CD4-positive, alpha-beta T cell treated with Interleukin-4 for 4 hours (primary cell): ENCODE measurements around the gene OR51L1.
"Not testable (repeated sequence)": the region's sequence is repeated elsewhere in the genome, so short reads cannot be mapped to it uniquely, and the experiment has no call there.

ENCODE experiments used
- DNase-seq: peaks from one replicate; pipeline ENCODE4 v3.0.0-alpha.2; 2020

OR51L1 gene

GRCh38 chr11:4994551-4994950, at the start of gene OR51L1:
Gene OR51L1, plus strand, starts transcription at chr11:4994851. Its CDS starts 4,132 bp downstream, at chr11:4998983.
- DNase-seq, result no peak

GRCh38 chr11:4947505-4947904, 47.1 kb upstream of the OR51L1 start, which contains the start of gene OR51A4:
Gene OR51A4, minus strand, starts transcription at chr11:4947605. Its CDS starts 505 bp downstream, at chr11:4947100.
- no peak for DNase-seq

- DNase-seq, result not testable (repeated sequence)
Measured at GRCh38 chr11:4955613-4956012, 39.0 kb upstream of the OR51L1 start, which contains the start of gene OR51A2. Gene OR51A2, minus strand, starts transcription at chr11:4955713. Its CDS starts 0 bp downstream, at chr11:4955713.

GRCh38 chr11:4957396-4957795, 37.3 kb upstream of the OR51L1 start:
- no peak for DNase-seq

- DNase-seq, result no peak
Measured at GRCh38 chr11:4960877-4961276, 33.8 kb upstream of the OR51L1 start.

GRCh38 chr11:4962816-4963215, 31.8 kb upstream of the OR51L1 start:
- DNase-seq, result no peak

- DNase-seq, result no peak
Measured at GRCh38 chr11:4975436-4975835, 19.2 kb upstream of the OR51L1 start.

GRCh38 chr11:4979036-4979435, 15.6 kb upstream of the OR51L1 start:
- DNase-seq, result no peak

- DNase-seq, result no peak
Measured at GRCh38 chr11:4982678-4983077, 12.0 kb upstream of the OR51L1 start.

- DNase-seq, result no peak
Measured at GRCh38 chr11:4983841-4984240, 10.8 kb upstream of the OR51L1 start.

- no peak for DNase-seq
Measured at GRCh38 chr11:4991060-4991459, 3.6 kb upstream of the OR51L1 start.

GRCh38 chr11:5004424-5005274, 10.0 kb downstream of the OR51L1 start:
- DNase-seq, result no peak

GRCh38 chr11:5007561-5007960, 12.9 kb downstream of the OR51L1 start:
- no peak for DNase-seq

GRCh38 chr11:5011254-5011653, 16.6 kb downstream of the OR51L1 start:
- no peak for DNase-seq

- DNase-seq, result no peak
Measured at GRCh38 chr11:5013012-5013411, 18.4 kb downstream of the OR51L1 start.

GRCh38 chr11:5021996-5022395, 27.3 kb downstream of the OR51L1 start:
- DNase-seq, result no peak

- DNase-seq, result no peak
Measured at GRCh38 chr11:5036669-5037068, 42.0 kb downstream of the OR51L1 start.

GRCh38 chr11:5037926-5038325, 43.3 kb downstream of the OR51L1 start:
- DNase-seq, result no peak

- DNase-seq, result no peak
Measured at GRCh38 chr11:5038341-5038740, 43.7 kb downstream of the OR51L1 start.

GRCh38 chr11:5040876-5041275, 46.2 kb downstream of the OR51L1 start:
- no peak for DNase-seq

GRCh38 chr11:5042091-5042490, 47.4 kb downstream of the OR51L1 start:
- no peak for DNase-seq

GRCh38 chr11:5043380-5043779, 48.7 kb downstream of the OR51L1 start:
- DNase-seq, result no peak

GRCh38 chr11:5046226-5046625, 51.6 kb downstream of the OR51L1 start, which contains the start of gene OR52J3:
Gene OR52J3, plus strand, starts transcription at chr11:5046526. Its CDS starts 0 bp downstream, at chr11:5046526.
- no peak for DNase-seq

- no peak for DNase-seq
Measured at GRCh38 chr11:5046754-5047330, 52.2 kb downstream of the OR51L1 start.
